ENCODE data around the gene SERPINE1.

SERPINE1 gene

GRCh38 chr7:101170617-101171441, 43.9 kb downstream of the SERPINE1 start:
- peak in 1 of 2 donors; percentile 18 for DNase-seq

- no peak for DNase-seq
Observed at GRCh38 chr7:101171442-101171837, 44.5 kb downstream of the SERPINE1 start.

DNA sequence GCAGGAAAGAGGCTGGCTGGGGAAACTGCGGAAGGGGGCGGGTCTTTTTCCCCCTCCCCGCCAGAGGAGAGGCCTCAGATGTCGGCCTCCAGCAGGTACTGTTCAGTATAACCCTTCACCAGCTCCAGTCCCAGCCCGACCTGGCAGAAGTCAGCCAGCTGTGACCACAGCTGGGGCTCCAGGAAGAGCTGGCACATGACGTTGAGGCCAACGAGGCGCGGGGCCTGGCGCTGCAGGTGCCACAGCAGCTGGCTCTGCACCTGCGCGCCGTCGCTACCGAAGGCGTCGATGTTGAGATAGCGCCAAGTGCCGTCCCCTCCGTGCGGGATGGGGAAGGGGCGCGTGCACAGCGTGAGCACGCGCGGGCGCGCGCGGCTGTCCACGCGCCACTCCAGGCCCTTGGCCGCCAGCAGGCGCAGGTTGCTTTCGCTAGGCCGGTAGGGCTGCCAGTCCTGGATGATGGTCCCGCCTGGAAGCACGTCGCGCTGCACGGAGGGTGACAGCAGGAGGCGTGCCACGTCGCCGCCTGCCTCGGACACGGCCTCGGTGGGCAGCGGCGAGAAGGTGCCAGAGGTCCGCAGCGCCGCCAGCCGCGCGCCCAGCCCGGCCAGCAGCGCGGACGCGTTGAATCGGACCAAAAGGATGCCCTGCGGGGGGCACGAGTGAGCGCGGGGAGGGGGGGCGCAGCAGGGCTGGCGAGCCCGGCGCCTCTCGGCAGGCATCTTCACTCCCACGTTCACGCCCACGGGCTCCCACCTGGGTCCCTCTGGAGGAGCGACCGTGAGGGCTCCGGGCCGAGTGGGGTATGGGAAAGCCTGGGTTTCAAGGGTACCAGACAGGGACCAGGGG, 45.3 kb downstream of the SERPINE1 start:
- DNase-seq = peak in 1 of 2 donors; percentile 42

- DNase-seq = no peak
Observed at GRCh38 chr7:101172854-101173751, 46.2 kb downstream of the SERPINE1 start.

DNA sequence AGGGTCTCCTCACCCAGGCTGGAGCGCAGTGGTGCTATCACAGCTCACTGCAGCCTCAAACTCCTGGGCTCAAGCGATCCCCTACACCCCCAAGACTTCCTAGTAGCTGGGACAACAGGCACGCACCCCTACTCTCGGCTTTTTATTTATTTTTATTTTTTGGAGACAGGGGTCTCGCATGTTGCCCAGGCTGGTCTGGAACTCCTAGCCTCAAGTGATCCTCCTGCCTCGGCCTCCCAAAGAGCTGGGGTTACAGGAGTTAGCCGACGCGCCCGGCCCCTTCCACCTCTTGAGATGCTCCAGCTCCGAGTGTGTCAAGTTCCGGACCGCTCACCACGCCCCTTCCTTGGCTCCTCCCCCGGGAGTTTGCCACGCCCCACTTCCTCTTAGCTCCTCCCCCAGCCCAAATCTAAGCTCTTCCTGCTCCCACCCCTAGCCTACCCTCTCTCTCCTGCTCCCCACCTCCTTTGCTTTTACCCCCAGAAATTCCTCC, 46.9 kb downstream of the SERPINE1 start:
- peak; percentile 65 to 77 for DNase-seq

DNA sequence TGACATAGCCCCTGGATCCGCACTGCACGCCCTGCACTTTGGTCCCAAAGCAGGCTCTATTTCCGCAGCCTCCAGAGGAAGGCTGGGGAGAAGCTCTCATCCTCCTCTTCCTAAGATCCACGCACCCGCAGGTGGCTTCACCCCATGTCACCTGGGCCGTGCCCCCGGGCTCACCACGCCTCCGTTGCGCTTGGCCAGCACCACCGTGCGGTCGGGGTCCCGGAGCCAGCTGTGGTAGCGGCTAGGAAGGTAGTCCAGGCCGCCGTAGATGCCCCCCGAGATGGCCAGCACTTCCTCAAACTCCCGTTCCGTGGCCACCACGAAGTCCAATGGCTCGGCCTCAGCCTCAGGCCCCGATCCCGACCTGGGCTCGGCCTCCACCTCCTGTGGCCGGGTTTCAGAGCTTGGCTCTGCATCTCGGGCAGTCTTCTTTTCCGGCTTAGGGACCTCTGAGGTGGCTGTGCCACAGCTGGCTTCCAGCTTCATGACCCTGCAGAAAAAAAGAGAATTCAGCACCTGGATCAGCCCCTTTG, 47.5 kb downstream of the SERPINE1 start:
- no peak for DNase-seq

DNA sequence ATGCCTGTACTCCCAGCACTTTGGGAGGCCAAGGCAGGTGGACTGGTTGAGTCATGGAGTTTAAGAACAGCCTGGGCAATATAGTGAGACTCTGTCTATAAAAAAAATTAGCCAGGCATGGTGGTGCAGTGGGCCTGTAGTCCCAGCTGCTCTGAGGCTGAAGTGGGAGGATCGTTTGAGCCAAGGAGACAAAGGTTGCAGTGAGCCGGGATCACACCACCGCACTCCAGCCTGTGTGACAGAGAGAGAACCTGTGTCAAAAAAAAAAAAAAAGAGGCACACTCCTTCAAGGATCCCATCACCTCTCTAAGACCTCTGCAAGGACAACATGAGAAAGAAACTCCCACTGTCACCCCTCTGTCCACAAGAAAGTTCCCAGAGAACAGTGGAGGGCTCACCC, 48.8 kb downstream of the SERPINE1 start:
- DNase-seq = no peak

- DNase-seq = no peak
Observed at GRCh38 chr7:101177644-101178043, 50.7 kb downstream of the SERPINE1 start.

- DNase-seq = no peak
Observed at GRCh38 chr7:101179117-101179516, 52.2 kb downstream of the SERPINE1 start.

- DNase-seq = no peak
Observed at GRCh38 chr7:101179713-101180112, 52.8 kb downstream of the SERPINE1 start.

DNA sequence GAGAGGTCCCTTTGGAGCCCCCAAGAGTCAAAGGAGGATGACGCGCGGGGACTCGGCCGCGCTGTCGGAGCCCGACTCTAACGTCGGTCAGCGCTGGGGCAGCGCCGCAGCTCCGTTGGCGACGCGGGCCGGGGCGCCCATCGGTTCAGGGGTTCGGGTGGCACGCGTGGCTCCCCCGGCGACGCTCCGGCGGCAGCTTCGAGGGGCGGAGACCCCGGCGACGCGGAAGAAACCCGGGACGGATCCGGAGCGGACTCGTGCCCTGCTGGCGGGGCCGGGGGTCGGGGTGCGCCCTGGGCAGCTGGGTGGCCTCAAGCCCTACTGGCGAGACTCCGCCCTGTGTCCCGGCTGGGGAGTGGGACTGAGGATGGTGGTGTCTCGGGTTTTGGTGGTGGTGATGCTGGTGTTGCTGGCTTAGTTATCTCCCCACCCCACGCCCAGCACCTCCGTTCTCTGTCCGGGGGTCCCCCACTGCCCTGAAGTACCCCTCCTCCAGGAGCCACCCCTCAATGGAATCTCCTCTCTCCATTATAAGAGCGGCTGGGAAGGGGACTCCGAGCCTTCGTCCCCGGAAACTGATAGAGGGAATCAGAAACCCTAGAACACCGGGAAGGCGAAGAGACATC, 53.3 kb downstream of the SERPINE1 start, which contains the start of gene NAT16:
Gene NAT16, minus strand, starts transcription at position 164 of the 626 bp plus-strand sequence. CDS start 5,486 bp downstream, outside the sequence.
- no peak for DNase-seq

DNA sequence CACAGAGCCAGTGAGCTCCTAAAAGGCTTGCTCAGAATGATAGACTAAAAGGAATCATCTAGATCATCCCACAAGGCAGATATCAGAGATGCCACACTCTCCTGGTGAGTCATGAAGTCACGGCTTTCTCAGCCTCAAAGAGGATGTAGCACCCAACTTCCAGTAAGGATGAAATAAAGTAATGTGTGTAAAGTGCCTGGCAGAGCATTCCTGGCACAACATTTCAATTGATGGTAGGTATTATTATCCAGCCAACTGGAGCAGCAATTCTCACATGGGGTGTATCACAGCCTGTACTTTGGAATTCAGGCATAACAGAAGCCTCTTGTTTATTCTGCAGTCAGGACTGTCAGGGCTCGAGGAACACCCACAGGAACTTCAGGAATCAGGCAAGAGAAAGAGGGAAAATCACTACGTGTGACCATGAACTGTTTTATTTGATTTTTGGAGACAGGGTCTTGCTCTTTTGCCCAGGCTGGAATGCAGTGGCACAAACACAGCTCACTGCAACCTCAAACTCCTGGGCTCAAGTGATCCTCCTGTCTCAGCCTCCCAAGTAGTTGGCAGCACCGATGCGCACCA, 58.4 kb downstream of the SERPINE1 start:
- DNase-seq = no peak

DNA sequence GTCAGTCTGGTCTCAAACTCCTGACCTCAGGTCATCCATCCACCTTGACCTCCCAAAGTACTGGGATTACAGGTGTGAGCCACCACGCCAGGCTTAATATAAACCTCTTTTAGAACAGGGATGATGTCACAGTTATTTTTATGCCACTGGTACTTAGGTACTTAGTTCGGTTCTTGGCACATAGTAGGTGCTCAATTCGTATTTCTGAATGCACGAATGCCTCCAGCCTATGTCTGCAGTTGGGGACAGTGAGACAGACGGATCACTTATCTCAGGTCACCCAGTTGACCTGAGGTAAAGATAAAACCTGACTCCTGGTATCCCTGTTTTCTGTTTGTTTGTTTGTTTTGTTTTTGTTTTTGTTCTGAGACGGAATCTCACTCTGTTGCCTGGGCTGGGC, 59.3 kb downstream of the SERPINE1 start:
- DNase-seq = no peak

GRCh38 chr7:101186844-101187428, 60.0 kb downstream of the SERPINE1 start:
- DNase-seq = no peak

All from CD4-positive, alpha-beta T cell treated with Interleukin-4 for 1 hour (primary cell).